Neutrophil (primary cell): ENCODE measurements around the gene THAP3.
"Not testable (repeated sequence)": the region's sequence is repeated elsewhere in the genome, so short reads cannot be mapped to it uniquely, and the experiment has no call there.

Experiments
- H3K27ac ChIP-seq: fragments of 200-600 bp; sonication (generic); 2 replicates; pipeline ENCODE4 v1.5.1; 2016; ENCODE audit warnings: mild to moderate bottlenecking, moderate library complexity
- H3K27me3 ChIP-seq: fragments of 200-600 bp; sonication (generic); 2 replicates; pipeline ENCODE4 v1.6.0; 2016; ENCODE audit warnings: mild to moderate bottlenecking
- H3K36me3 ChIP-seq: fragments of 200-600 bp; sonication (generic); 2 replicates; pipeline ENCODE4 v1.5.1; 2017
- H3K4me1 ChIP-seq, 2 experiments: fragments of 200-600 bp in 1 of 2; sonication (generic) in 1 of 2; 1 replicate in 1 of 2; 2 replicates in 1 of 2; pipeline versions ENCODE4 v1.5.1 to v1.6.1; 2013 to 2016; ENCODE audit warnings: low read depth in 1 of 2, low read length in 1 of 2, mild to moderate bottlenecking in 1 of 2, moderate library complexity in 1 of 2; ENCODE audit not compliant: control insufficient read depth in 1 of 2, insufficient read depth in 1 of 2
- H3K4me3 ChIP-seq, 2 experiments: fragments of 200-600 bp in 1 of 2; sonication (generic) in 1 of 2; 1 replicate in 1 of 2; 2 replicates in 1 of 2; pipeline ENCODE4 v1.5.1; 2013 to 2016; ENCODE audit warnings: low read depth in 1 of 2, low read length in 1 of 2, mild to moderate bottlenecking in 1 of 2, moderate library complexity in 1 of 2
- H3K9me3 ChIP-seq: fragments of 200-600 bp; sonication (generic); 2 replicates; pipeline ENCODE4 v1.5.1; 2016
- CTCF ChIP-seq: fragments of 200-600 bp; sonication (generic); IDR thresholded peaks from 2 replicates; pipeline ENCODE4 v1.5.1; 2016; ENCODE audit warnings: antibody characterized with exemption

Gene THAP3

GRCh38 chr1:6638226-6638625 is 13.6 kb downstream of the THAP3 start:
- Histone ChIP-seq H3K27ac (no peak overlapping the region), H3K36me3 (peaks cover 64% of the 10 kb centered on the region), H3K4me1 (no peaks in the 10 kb centered on the region), H3K27me3 (no peaks in the 10 kb centered on the region), H3K4me3 (no peak overlapping the region), H3K9me3 (no peaks in the 10 kb centered on the region)
- TF ChIP-seq CTCF: no peak

- H3K27me3 ChIP-seq, H3K4me3 ChIP-seq, H3K4me1 ChIP-seq, H3K27ac ChIP-seq, H3K9me3 ChIP-seq: not testable (repeated sequence)
- H3K36me3 ChIP-seq: peaks cover 48% of the 10 kb centered on the region
Observed at GRCh38 chr1:6640867-6641266, 16.2 kb downstream of the THAP3 start.

- Histone ChIP-seq H3K4me1 (no peaks in the 10 kb centered on the region), H3K9me3 (no peaks in the 10 kb centered on the region), H3K36me3 (peaks cover 15% of the 10 kb centered on the region), H3K27ac (no peak overlapping the region), H3K27me3 (no peaks in the 10 kb centered on the region), H3K4me3 (no peak overlapping the region)
- TF ChIP-seq CTCF: no peak
Observed at GRCh38 chr1:6645018-6645417, 20.4 kb downstream of the THAP3 start.

- Histone ChIP-seq H3K4me1 (no peaks in the 10 kb centered on the region), H3K4me3 (no peak overlapping the region), H3K27ac (no peak overlapping the region), H3K27me3 (no peaks in the 10 kb centered on the region), H3K9me3 (no peaks in the 10 kb centered on the region), H3K36me3 (peaks cover 15% of the 10 kb centered on the region)
- peak; percentile 52 for TF ChIP-seq CTCF
Observed at GRCh38 chr1:6646499-6647148, 22.0 kb downstream of the THAP3 start.

- H3K4me1 ChIP-seq: peaks cover 9 to 10% of the 10 kb centered on the region in 2 experiments
- peaks cover 15% of the 10 kb centered on the region for H3K36me3 ChIP-seq
- no peak overlapping the region for H3K27ac ChIP-seq
- no peaks in the 10 kb centered on the region for H3K27me3 ChIP-seq
- H3K4me3 ChIP-seq: no peak overlapping the region
- TF ChIP-seq CTCF: no peak
- no peaks in the 10 kb centered on the region for H3K9me3 ChIP-seq
Observed at GRCh38 chr1:6648556-6648955, 23.9 kb downstream of the THAP3 start.

- Histone ChIP-seq H3K4me3 (no peak overlapping the region), H3K36me3 (peaks cover 5% of the 10 kb centered on the region), H3K9me3 (no peaks in the 10 kb centered on the region), H3K27ac (no peak overlapping the region), H3K27me3 (no peaks in the 10 kb centered on the region), H3K4me1 (peaks cover 9 to 11% of the 10 kb centered on the region in 2 experiments)
- no peak for TF ChIP-seq CTCF
Observed at GRCh38 chr1:6651909-6652308, 27.2 kb downstream of the THAP3 start.
